Parathyroid adenoma (tissue), 2 donors: Measurements from ENCODE around the gene TSC22D3.
A peak's percentile ranks its signal among the peaks of the same experiment; 100 is the strongest.

Experiments
- H2AFZ ChIP-seq: fragments of 300-600 bp; sonication (generic); one replicate; pipeline ENCODE4 v1.7.0; 2017; ENCODE audit warnings: antibody characterized with exemption, mild to moderate bottlenecking
- H3K27ac ChIP-seq: fragments of 300-600 bp; sonication (generic); one replicate; pipeline ENCODE4 v1.7.0; 2017
- H3K27me3 ChIP-seq: fragments of 300-600 bp; sonication (generic); one replicate; pipeline ENCODE4 v1.7.0; 2017; ENCODE audit warnings: low read length; ENCODE audit not compliant: control insufficient read depth, insufficient read depth
- H3K36me3 ChIP-seq: fragments of 300-600 bp; sonication (generic); one replicate; pipeline ENCODE4 v1.7.0; 2017; ENCODE audit warnings: low read length; ENCODE audit not compliant: control insufficient read depth, insufficient read depth
- H3K4me1 ChIP-seq: fragments of 300-600 bp; sonication (generic); one replicate; pipeline ENCODE4 v1.7.0; 2017; ENCODE audit warnings: control low read depth
- H3K4me2 ChIP-seq: fragments of 300-600 bp; sonication (generic); one replicate; pipeline ENCODE4 v1.7.0; 2017; ENCODE audit warnings: low read length
- H3K4me3 ChIP-seq: fragments of 300-600 bp; sonication (generic); one replicate; pipeline ENCODE4 v1.7.0; 2017; ENCODE audit warnings: low read depth, low read length
- H3K79me2 ChIP-seq: fragments of 300-600 bp; sonication (generic); one replicate; pipeline ENCODE4 v1.7.0; 2017; ENCODE audit warnings: control low read depth
- H3K9ac ChIP-seq: fragments of 300-600 bp; sonication (generic); one replicate; pipeline ENCODE4 v1.7.0; 2017; ENCODE audit warnings: mild to moderate bottlenecking
- H3K9me3 ChIP-seq: fragments of 300-600 bp; sonication (generic); one replicate; pipeline ENCODE4 v1.7.0; 2017; ENCODE audit warnings: low read length; ENCODE audit not compliant: control insufficient read depth
- CTCF ChIP-seq: fragments of 300-600 bp; sonication (generic); IDR thresholded peaks from one replicate; pipeline ENCODE4 v1.7.0; 2017; ENCODE audit warnings: antibody characterized with exemption, mild to moderate bottlenecking
- donor health status: primary hyperparathyroidism.

Gene TSC22D3

DNA sequence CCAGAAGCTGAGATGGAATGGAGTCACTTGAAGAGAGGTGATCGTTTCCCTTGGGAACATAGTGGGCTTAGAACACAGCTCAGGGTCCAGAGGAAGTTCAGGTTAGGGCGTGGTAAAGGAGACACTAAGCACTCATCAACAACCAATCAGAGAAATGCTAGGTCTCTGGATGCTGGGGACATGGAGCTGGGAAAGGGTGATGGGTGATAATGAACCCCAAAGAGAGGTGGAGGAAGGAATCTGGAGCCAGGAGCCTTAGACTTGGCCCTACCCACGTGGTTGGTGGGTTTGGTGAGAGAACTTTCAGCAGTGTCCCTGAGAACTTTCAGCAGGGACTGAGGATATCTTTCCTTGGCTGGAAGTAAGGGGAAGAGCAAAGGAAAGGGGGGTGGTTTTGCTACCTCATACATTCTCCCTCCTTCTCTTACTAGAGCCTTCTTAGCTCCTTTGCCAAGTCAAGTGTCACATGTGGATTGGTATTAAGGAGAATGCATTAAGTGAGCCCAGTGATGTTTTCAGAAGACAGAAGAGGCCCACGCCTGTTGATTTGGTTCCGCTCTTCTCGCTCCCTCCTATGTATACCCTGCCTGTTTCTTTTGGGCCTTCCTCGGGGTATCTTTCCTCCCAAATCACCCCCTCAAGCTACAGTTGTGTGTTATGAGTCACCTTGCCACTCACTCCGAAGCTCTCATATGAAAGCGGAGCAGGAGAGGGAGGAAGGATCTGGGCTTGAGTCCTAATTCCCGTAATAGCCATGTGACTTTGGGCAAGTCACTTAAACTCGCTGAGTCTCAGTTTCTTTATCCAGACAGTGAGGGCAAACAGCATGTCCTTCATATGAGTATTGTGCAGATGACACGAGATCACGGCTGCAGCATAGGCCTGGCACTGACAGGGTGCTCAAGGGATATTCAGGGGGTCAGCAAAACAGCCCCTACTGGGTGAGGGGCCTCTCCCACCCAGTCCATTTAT lies 63.1 kb downstream of the TSC22D3 start:
- Histone ChIP-seq H3K27ac (no peak overlapping the region), H3K9me3 (no peaks in the 10 kb centered on the region), H3K4me3 (no peak overlapping the region), H3K4me1 (peaks cover 3% of the 10 kb centered on the region), H3K9ac (no peak overlapping the region), H3K4me2 (no peak overlapping the region), H3K36me3 (no peaks in the 10 kb centered on the region), H3K79me2 (no peaks in the 10 kb centered on the region), H3K27me3 (no peaks in the 10 kb centered on the region), H2AFZ (no peak overlapping the region)
- no peak for TF ChIP-seq CTCF

DNA sequence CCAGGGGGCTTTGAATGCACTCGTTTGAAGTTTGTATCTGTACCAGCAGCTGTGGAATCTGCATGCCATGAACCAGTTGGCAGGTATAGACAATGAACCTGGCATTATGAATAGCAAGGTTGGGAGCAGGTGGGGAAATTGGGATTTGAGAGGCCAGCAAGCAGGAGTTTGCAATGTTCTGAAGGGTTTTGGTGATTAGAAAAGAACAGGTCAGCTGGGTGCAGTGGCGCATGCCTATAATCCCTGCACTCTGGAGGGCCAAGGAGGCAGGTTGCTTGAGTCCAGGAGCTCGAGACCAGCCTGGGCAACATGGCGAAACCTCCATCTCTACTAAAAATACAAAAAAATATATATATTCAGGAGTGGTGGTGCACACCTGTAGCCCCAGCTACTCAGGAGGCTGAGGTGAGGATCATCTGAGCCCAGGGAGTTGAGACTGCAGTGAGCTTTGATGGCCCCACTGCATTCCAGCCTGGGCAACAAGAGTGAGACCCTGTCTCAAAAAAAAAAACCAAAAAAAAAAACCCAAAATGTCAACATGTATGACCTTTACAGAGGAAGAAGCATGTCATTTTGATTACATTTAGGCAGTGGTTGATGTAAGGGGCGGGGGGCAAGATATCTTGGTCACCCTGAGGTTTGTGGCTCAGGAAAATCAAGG lies 63.9 kb downstream of the TSC22D3 start:
- TF ChIP-seq CTCF = no peak
- Histone ChIP-seq H3K4me2 (no peak overlapping the region), H3K36me3 (no peaks in the 10 kb centered on the region), H3K4me3 (no peak overlapping the region), H3K27me3 (no peaks in the 10 kb centered on the region), H2AFZ (no peak overlapping the region), H3K9ac (no peak overlapping the region), H3K9me3 (no peaks in the 10 kb centered on the region), H3K79me2 (no peaks in the 10 kb centered on the region), H3K4me1 (no peaks in the 10 kb centered on the region), H3K27ac (peak overlapping the region; percentile 24)

DNA sequence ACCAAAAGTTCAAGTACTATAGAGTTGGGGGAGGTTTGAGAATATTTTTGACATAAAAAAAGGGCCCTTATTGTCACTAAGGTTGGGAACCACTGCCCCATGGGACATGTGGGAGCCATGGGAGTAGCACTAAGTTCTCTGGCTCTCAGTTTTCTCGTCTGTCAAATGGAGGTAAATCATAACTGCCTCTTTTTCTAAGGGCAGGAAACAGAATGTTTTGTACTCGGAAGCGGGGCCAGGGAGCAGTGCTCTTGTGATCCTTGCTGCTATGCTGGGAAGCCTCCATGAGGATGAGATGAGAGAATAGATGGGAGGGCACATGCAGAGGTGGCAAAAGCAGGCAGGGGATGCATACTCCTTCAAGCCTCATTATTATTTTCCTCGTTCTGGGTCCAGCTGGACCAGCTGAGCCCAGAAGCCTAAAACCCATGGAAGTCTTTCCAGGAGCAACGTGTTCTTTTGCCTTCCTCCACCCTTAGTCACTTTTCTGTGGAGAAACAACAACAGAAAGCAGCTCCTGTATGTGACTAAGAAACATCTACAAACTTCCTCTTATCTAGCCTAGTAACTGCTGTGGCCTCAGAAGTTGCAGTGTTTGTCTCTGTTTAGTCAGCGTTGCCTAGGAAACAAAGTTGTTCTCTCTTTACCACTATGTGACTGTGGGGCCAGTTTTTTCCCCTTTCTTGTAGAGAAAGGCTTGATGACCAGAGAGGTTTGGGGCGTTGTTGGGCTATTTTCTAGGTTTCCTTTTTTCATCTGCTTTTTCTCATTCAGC lies 64.8 kb downstream of the TSC22D3 start:
- H3K4me3 ChIP-seq = no peak overlapping the region
- no peak overlapping the region for H2AFZ ChIP-seq
- H3K4me2 ChIP-seq = no peak overlapping the region
- no peaks in the 10 kb centered on the region for H3K36me3 ChIP-seq
- H3K27me3 ChIP-seq = no peaks in the 10 kb centered on the region
- TF ChIP-seq CTCF = no peak
- H3K9me3 ChIP-seq = no peaks in the 10 kb centered on the region
- H3K27ac ChIP-seq = peak overlapping the region; percentile 24
- no peaks in the 10 kb centered on the region for H3K79me2 ChIP-seq
- H3K4me1 ChIP-seq = no peaks in the 10 kb centered on the region
- no peak overlapping the region for H3K9ac ChIP-seq

- H3K36me3 ChIP-seq = no peaks in the 10 kb centered on the region
- no peak for TF ChIP-seq CTCF
- no peak overlapping the region for H3K4me2 ChIP-seq
- no peaks in the 10 kb centered on the region for H3K9me3 ChIP-seq
- no peak overlapping the region for H3K27ac ChIP-seq
- H3K79me2 ChIP-seq = no peaks in the 10 kb centered on the region
- no peaks in the 10 kb centered on the region for H3K4me1 ChIP-seq
- no peak overlapping the region for H3K9ac ChIP-seq
- H3K4me3 ChIP-seq = no peak overlapping the region
- no peak overlapping the region for H2AFZ ChIP-seq
- H3K27me3 ChIP-seq = no peaks in the 10 kb centered on the region
Measured at GRCh38 chrX:107709266-107709806, 66.3 kb downstream of the TSC22D3 start.
